SK-N-SH (cell line): ENCODE measurements around the gene DERA. TPM values are rescaled to one million over a fixed set of nuclear protein-coding genes. Genes with fewer than 3 reads are reported as not detected.

Experiments used
- CTCF ChIA-PET: fragments of 300-600, 350-600 bp; formaldehyde crosslinking; extraction: SDS; loops from one replicate; lab custom pipeline; 2021; lab: Yijun Ruan, JAX
- POLR2A ChIA-PET: fragments of 350-600 bp; sonication (Branson Sonifier 250); formaldehyde crosslinking; extraction: SDS; loops from one replicate; lab custom pipeline; 2020; ENCODE audit warnings: antibody characterized with exemption, inconsistent platforms; lab: Yijun Ruan, JAX
- DNase-seq: peaks from one replicate; pipeline ENCODE4 v3.0.0; 2012
- H2AFZ ChIP-seq: fragments of 200-600 bp; sonication (generic); 2 replicates; pipeline ENCODE4 v1.8.1; 2016; ENCODE audit warnings: antibody characterized with exemption, mild to moderate bottlenecking, low read depth
- H3F3A ChIP-seq: fragments of 200-600 bp; sonication (generic); replicated peaks from 2 replicates; pipeline ENCODE3; 2016; ENCODE audit warnings: antibody characterized with exemption, mild to moderate bottlenecking; ENCODE audit not compliant: insufficient read depth
- H3K27ac ChIP-seq, 2 experiments: fragments of 200-500 bp in 1 of 2; fragments of 200-600 bp in 1 of 2; sonication (Bioruptor generic) in 1 of 2; sonication (generic), shearing (Covaris generic) in 1 of 2; 2 replicates each; pipeline versions ENCODE4 v1.5.1 to v1.6.1; 2014 to 2016; ENCODE audit warnings: low read depth in 2 of 2, inconsistent platforms in 1 of 2, low read length in 1 of 2, mild to moderate bottlenecking in 1 of 2, mixed read lengths in 1 of 2
- H3K27me3 ChIP-seq: fragments of 200-600 bp; sonication (generic), shearing (Covaris generic); 2 replicates; pipeline ENCODE4 v1.6.1; 2016; ENCODE audit warnings: mixed run types; ENCODE audit not compliant: insufficient read depth
- H3K36me3 ChIP-seq, 2 experiments: fragments of 200-500 bp in 1 of 2; fragments of 200-600 bp in 1 of 2; sonication (Bioruptor generic) in 1 of 2; sonication (generic) in 1 of 2; replicated peaks in 1 of 2; 2 replicates each; pipeline versions ENCODE3 to v1.5.1; 2014 to 2016; ENCODE audit warnings: low read length in 1 of 2, mild to moderate bottlenecking in 1 of 2; ENCODE audit not compliant: insufficient read depth in 2 of 2, control insufficient read depth in 1 of 2
- H3K4me1 ChIP-seq, 2 experiments: fragments of 200-500 bp in 1 of 2; fragments of 200-600 bp in 1 of 2; sonication (Bioruptor generic) in 1 of 2; sonication (generic), shearing (Covaris generic) in 1 of 2; 2 replicates each; pipeline versions ENCODE4 v1.5.1 to v1.6.1; 2014 to 2016; ENCODE audit warnings: low read depth in 1 of 2, low read length in 1 of 2, mixed run types in 1 of 2; ENCODE audit not compliant: insufficient read depth in 2 of 2, control insufficient read depth in 1 of 2
- H3K4me2 ChIP-seq: fragments of 200-600 bp; sonication (generic), shearing (Covaris generic); 2 replicates; pipeline ENCODE4 v1.6.1; 2017; ENCODE audit warnings: mixed run types
- H3K4me3 ChIP-seq, 2 experiments: fragments of 200-500 bp in 1 of 2; fragments of 200-600 bp in 1 of 2; sonication (Bioruptor generic) in 1 of 2; sonication (generic), shearing (Covaris generic) in 1 of 2; 2 replicates each; pipeline versions ENCODE4 v1.5.1 to v1.8.1; 2014 to 2016; ENCODE audit warnings: low read depth in 2 of 2, inconsistent platforms in 1 of 2, low read length in 1 of 2, mild to moderate bottlenecking in 1 of 2, mixed read lengths in 1 of 2, moderate library complexity in 1 of 2
- H3K79me2 ChIP-seq: fragments of 200-600 bp; sonication (generic); 2 replicates; pipeline ENCODE4 v1.8.1; 2017; ENCODE audit warnings: mild to moderate bottlenecking; ENCODE audit not compliant: insufficient read depth
- H3K9ac ChIP-seq: fragments of 200-600 bp; sonication (generic); 2 replicates; pipeline ENCODE4 v1.6.1; 2017; ENCODE audit warnings: mixed run types
- H3K9me2 ChIP-seq: fragments of 200-600 bp; sonication (generic); 2 replicates; pipeline ENCODE4 v1.6.1; 2017; ENCODE audit warnings: mixed run types
- H3K9me3 ChIP-seq: fragments of 200-600 bp; sonication (generic); 2 replicates; pipeline ENCODE4 v1.6.1; 2017; ENCODE audit warnings: mixed run types, mild to moderate bottlenecking, moderate library complexity
- H4K20me1 ChIP-seq: fragments of 200-600 bp; sonication (generic); 2 replicates; pipeline ENCODE4 v1.6.1; 2017; ENCODE audit warnings: mild to moderate bottlenecking, mixed run types; ENCODE audit not compliant: insufficient read depth
- EP300 ChIP-seq, 2 experiments: IDR thresholded peaks; 2 replicates each; pipeline versions ENCODE4 v1.4.0 to v1.6.1; 2012; ENCODE audit warnings: borderline replicate concordance in 1 of 2, low read depth in 1 of 2, low read length in 1 of 2
- FOSL2 ChIP-seq: IDR thresholded peaks from 2 replicates; pipeline ENCODE4 v1.4.0; 2012; ENCODE audit warnings: low read depth, mild to moderate bottlenecking, moderate library complexity, borderline replicate concordance
- JUND ChIP-seq: IDR thresholded peaks from 2 replicates; pipeline ENCODE4 v1.4.0; 2012
- MEF2A ChIP-seq: IDR thresholded peaks from 2 replicates; pipeline ENCODE4 v1.4.0; 2012; ENCODE audit warnings: low read depth, borderline replicate concordance
- NFIC ChIP-seq: IDR thresholded peaks from 2 replicates; pipeline ENCODE4 v1.4.0; 2012; ENCODE audit warnings: borderline replicate concordance
- NRF1 ChIP-seq: IDR thresholded peaks from 2 replicates; pipeline ENCODE4 v1.6.1; 2012; ENCODE audit warnings: low read depth, mild to moderate bottlenecking, low read length
- POLR2AphosphoS5 ChIP-seq: IDR thresholded peaks from 2 replicates; pipeline ENCODE4 v1.6.1; 2012; ENCODE audit warnings: low read depth, low read length
- RAD21 ChIP-seq: IDR thresholded peaks from 2 replicates; pipeline ENCODE4 v1.6.1; 2012; ENCODE audit warnings: mild to moderate bottlenecking, low read length
- RFX5 ChIP-seq: IDR thresholded peaks from 2 replicates; pipeline ENCODE4 v1.6.1; 2012; ENCODE audit warnings: mild to moderate bottlenecking, improper control_type of control experiment, low read length
- RXRA ChIP-seq: IDR thresholded peaks from 2 replicates; pipeline ENCODE4 v1.4.0; 2012; ENCODE audit warnings: low read depth, mild to moderate bottlenecking, borderline replicate concordance
- SIN3A ChIP-seq: IDR thresholded peaks from 2 replicates; pipeline ENCODE4 v1.6.1; 2012; ENCODE audit warnings: low read depth, mild to moderate bottlenecking, low read length, moderate library complexity, borderline replicate concordance
- TAF1 ChIP-seq: IDR thresholded peaks from 2 replicates; pipeline ENCODE4 v1.6.1; 2012; ENCODE audit warnings: low read depth, mild to moderate bottlenecking, low read length, moderate library complexity, borderline replicate concordance
- TEAD4 ChIP-seq: IDR thresholded peaks from 2 replicates; pipeline ENCODE4 v1.4.0; 2012; ENCODE audit warnings: mild to moderate bottlenecking, borderline replicate concordance; ENCODE audit not compliant: insufficient read depth
- YY1 ChIP-seq: IDR thresholded peaks from 2 replicates; pipeline ENCODE4 v1.4.0; 2012; ENCODE audit warnings: low read depth, mild to moderate bottlenecking
- WGBS: methylation state at CpG from one replicate; pipeline ENCODE4 v1.1.6; 2017; ENCODE audit warnings: low lambda C conversion rate; 5-methylcytosine and 5-hydroxymethylcytosine counted together
- polyA plus RNA-seq, 3 experiments: library from polyadenylated mRNA; depleted of rRNA; stranded (reverse); fragments of >200 nt; gene quantifications; 2 replicates each; pipeline ENCODE4 v1.2.3, GENCODE V29; 2012
- TF ChIP-seq, protein P1 (sequence below): IDR thresholded peaks from 2 replicates; pipeline ENCODE4 v1.4.0; 2012; ENCODE audit warnings: low read depth, borderline replicate concordance
- TF ChIP-seq, protein P2 (sequence below): fragments of 150-350 bp; IDR thresholded peaks from 2 replicates; pipeline ENCODE4 v1.6.1; 2016; ENCODE audit warnings: mild to moderate bottlenecking, low read depth, low read length
- TF ChIP-seq, protein P3 (sequence below): IDR thresholded peaks from 2 replicates; pipeline ENCODE4 v1.6.1; 2012; ENCODE audit warnings: mild to moderate bottlenecking, low read depth, low read length, moderate library complexity
- TF ChIP-seq, protein P4 (sequence below): fragments of 150-350 bp; IDR thresholded peaks from 2 replicates; pipeline ENCODE4 v1.6.1; 2017; ENCODE audit warnings: antibody characterized with exemption, low read length, low read depth, borderline replicate concordance

DERA gene
- polyA plus RNA-seq, 1 of the 3 experiments (the other 2 are of a cell fraction): 16.6 TPM

DNA sequence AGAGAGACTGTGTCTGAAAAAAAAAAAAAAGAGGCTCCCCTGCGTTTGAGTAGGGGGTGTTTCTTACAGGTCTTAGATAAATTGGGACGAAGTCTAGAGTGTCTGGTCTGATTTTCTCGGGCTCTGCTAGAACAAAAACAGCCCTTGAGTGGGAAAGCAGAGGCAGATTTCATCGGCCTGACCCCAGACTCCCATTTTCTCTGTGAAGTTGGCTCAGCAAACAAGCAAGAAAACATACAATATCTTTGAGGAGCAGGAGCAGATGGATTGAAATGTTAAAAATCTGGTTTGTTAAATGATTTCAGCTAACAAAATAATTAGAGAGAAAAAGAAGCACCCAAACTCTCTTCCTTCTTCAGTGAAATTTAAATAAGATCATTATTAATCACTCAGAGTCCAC is 44.1 kb downstream of the DERA start:
- Histone ChIP-seq H3K4me2 (no peak overlapping the region), H3K9ac (no peak overlapping the region), H3K36me3 (peaks cover 5 to 11% of the 10 kb centered on the region in 2 experiments), H4K20me1 (no peaks in the 10 kb centered on the region), H3K4me3 (no peak overlapping the region), H3F3A (no peaks in the 10 kb centered on the region), H3K9me2 (no peaks in the 10 kb centered on the region), H3K9me3 (no peaks in the 10 kb centered on the region), H3K4me1 (no peaks in the 10 kb centered on the region), H3K79me2 (peaks cover 6% of the 10 kb centered on the region; the same call in 1 of the 2 replicates), H3K27me3 (no peaks in the 10 kb centered on the region), H2AFZ (no peak overlapping the region), H3K27ac (no peak overlapping the region)
- ChIA-PET POLR2A (no interaction called here), CTCF (no interaction called here)
- WGBS: 100% methylated on average over 4 of the region's 4 CpGs
- no peak for TF ChIP-seq NFIC
- TF ChIP-seq, protein P1, sequence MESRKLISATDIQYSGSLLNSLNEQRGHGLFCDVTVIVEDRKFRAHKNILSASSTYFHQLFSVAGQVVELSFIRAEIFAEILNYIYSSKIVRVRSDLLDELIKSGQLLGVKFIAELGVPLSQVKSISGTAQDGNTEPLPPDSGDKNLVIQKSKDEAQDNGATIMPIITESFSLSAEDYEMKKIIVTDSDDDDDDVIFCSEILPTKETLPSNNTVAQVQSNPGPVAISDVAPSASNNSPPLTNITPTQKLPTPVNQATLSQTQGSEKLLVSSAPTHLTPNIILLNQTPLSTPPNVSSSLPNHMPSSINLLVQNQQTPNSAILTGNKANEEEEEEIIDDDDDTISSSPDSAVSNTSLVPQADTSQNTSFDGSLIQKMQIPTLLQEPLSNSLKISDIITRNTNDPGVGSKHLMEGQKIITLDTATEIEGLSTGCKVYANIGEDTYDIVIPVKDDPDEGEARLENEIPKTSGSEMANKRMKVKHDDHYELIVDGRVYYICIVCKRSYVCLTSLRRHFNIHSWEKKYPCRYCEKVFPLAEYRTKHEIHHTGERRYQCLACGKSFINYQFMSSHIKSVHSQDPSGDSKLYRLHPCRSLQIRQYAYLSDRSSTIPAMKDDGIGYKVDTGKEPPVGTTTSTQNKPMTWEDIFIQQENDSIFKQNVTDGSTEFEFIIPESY: no peak
- TF ChIP-seq SIN3A: no peak
- no peak for TF ChIP-seq TAF1
- no peak for TF ChIP-seq RFX5
- no peak for TF ChIP-seq RAD21
- no peak for TF ChIP-seq YY1
- TF ChIP-seq, protein P2, sequence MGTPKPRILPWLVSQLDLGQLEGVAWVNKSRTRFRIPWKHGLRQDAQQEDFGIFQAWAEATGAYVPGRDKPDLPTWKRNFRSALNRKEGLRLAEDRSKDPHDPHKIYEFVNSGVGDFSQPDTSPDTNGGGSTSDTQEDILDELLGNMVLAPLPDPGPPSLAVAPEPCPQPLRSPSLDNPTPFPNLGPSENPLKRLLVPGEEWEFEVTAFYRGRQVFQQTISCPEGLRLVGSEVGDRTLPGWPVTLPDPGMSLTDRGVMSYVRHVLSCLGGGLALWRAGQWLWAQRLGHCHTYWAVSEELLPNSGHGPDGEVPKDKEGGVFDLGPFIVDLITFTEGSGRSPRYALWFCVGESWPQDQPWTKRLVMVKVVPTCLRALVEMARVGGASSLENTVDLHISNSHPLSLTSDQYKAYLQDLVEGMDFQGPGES: no peak
- TF ChIP-seq MEF2A: no peak
- TF ChIP-seq JUND: no peak
- TF ChIP-seq POLR2AphosphoS5: no peak
- TF ChIP-seq RXRA: no peak
- no peak for TF ChIP-seq NRF1
- TF ChIP-seq TEAD4: no peak
- TF ChIP-seq, protein P3, sequence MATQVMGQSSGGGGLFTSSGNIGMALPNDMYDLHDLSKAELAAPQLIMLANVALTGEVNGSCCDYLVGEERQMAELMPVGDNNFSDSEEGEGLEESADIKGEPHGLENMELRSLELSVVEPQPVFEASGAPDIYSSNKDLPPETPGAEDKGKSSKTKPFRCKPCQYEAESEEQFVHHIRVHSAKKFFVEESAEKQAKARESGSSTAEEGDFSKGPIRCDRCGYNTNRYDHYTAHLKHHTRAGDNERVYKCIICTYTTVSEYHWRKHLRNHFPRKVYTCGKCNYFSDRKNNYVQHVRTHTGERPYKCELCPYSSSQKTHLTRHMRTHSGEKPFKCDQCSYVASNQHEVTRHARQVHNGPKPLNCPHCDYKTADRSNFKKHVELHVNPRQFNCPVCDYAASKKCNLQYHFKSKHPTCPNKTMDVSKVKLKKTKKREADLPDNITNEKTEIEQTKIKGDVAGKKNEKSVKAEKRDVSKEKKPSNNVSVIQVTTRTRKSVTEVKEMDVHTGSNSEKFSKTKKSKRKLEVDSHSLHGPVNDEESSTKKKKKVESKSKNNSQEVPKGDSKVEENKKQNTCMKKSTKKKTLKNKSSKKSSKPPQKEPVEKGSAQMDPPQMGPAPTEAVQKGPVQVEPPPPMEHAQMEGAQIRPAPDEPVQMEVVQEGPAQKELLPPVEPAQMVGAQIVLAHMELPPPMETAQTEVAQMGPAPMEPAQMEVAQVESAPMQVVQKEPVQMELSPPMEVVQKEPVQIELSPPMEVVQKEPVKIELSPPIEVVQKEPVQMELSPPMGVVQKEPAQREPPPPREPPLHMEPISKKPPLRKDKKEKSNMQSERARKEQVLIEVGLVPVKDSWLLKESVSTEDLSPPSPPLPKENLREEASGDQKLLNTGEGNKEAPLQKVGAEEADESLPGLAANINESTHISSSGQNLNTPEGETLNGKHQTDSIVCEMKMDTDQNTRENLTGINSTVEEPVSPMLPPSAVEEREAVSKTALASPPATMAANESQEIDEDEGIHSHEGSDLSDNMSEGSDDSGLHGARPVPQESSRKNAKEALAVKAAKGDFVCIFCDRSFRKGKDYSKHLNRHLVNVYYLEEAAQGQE: no peak
- no peak for TF ChIP-seq EP300 (IDR thresholded peaks at IDR 0.05; ENCODE audit: borderline replicate concordance in 1 of 2, low read depth in 1 of 2, low read length in 1 of 2)
- TF ChIP-seq, protein P4, sequence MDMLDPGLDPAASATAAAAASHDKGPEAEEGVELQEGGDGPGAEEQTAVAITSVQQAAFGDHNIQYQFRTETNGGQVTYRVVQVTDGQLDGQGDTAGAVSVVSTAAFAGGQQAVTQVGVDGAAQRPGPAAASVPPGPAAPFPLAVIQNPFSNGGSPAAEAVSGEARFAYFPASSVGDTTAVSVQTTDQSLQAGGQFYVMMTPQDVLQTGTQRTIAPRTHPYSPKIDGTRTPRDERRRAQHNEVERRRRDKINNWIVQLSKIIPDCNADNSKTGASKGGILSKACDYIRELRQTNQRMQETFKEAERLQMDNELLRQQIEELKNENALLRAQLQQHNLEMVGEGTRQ: no peak
- TF ChIP-seq FOSL2: no peak
- no peak for DNase-seq
